Camera-type eye (tissue), 1 donor: Measurements from ENCODE around the gene PRDM16. TPM values are rescaled to one million over a fixed set of nuclear protein-coding genes. Genes with fewer than 3 reads are reported as not detected.

Source experiments
- total RNA-seq: library from RNA; depleted of rRNA; stranded (reverse); fragments of >200 nt; gene quantifications from one replicate; pipeline ENCODE4 v1.2.3, GENCODE V29; 2014

Gene PRDM16
- 13.5 TPM for total RNA-seq

GRCh38 chr1:3068564-3069431 is at the start of gene PRDM16:
PRDM16 (plus strand) TSS chr1:3069203; CDS start chr1:3069260, 57 bp downstream.

GRCh38 chr1:3021233-3021671 is 47.8 kb upstream of the PRDM16 start, which contains the start of gene ACTRT2:
ACTRT2 (plus strand) TSS chr1:3021467; CDS start chr1:3021687, 220 bp downstream.

GRCh38 chr1:3453891-3454810 is 385.1 kb downstream of the PRDM16 start, which contains the start of gene ARHGEF16:
ARHGEF16 (plus strand) TSS chr1:3454665; CDS start chr1:3463085, 8,420 bp downstream.

Other genes starting within 250 kb of the PRDM16 start
- gene ACTRT2, start 47.7 kb upstream of the PRDM16 start, total RNA-seq: not detected